ENCODE data around the gene ELMO1. TPM values are rescaled to one million over a fixed set of nuclear protein-coding genes. Genes with fewer than 3 reads are reported as not detected.

Gene ELMO1
- total RNA-seq, 2 donors from 2014 or later = 10.9 to 56.0 TPM

GRCh38 chr7:37193775-37194135 is 254.9 kb downstream of the ELMO1 start:
- intact Hi-C loops (cut with DNase I) = no loop called here
- TF ChIP-seq CTCF (IDR thresholded peaks at IDR 0.05) (no peak), POLR2A (IDR thresholded peaks at IDR 0.05) (no peak)
- DNase-seq (no peak), ATAC-seq (no peak)
- H3K27ac ChIP-seq = no peak overlapping the region
- H3K4me1 ChIP-seq = peaks cover 7% of the 10 kb centered on the region
- H3K27me3 ChIP-seq = no peaks in the 10 kb centered on the region
- H3K4me3 ChIP-seq = no peak overlapping the region
- 64 to 77% methylated on average over 2 of the region's 2 CpGs for WGBS, 2 donors
- H3K36me3 ChIP-seq (replicated peaks in 1 of 2; ENCODE audit: insufficient read depth in 1 of 2, low read depth in 2 of 2) = no peaks in the 10 kb centered on the region
- no peaks in the 10 kb centered on the region for H3K9me3 ChIP-seq

- no peak overlapping the region for H3K4me3 ChIP-seq
- ATAC-seq (no peak), DNase-seq (no peak)
- intact Hi-C loops (cut with DNase I) = no loop called here
- no peak overlapping the region for H3K27ac ChIP-seq
- H3K36me3 ChIP-seq (replicated peaks in 1 of 2; ENCODE audit: insufficient read depth in 1 of 2, low read depth in 2 of 2) = no peaks in the 10 kb centered on the region
- no peaks in the 10 kb centered on the region for H3K9me3 ChIP-seq
- TF ChIP-seq CTCF (IDR thresholded peaks at IDR 0.05) (no peak), POLR2A (IDR thresholded peaks at IDR 0.05) (no peak)
- 89 to 92% methylated on average over 16 of the region's 16 CpGs for WGBS, 2 donors
- no peaks in the 10 kb centered on the region for H3K27me3 ChIP-seq
- H3K4me1 ChIP-seq = peaks cover 2% of the 10 kb centered on the region
Observed at GRCh38 chr7:37193087-37193774, 255.4 kb downstream of the ELMO1 start.

- Histone ChIP-seq H3K36me3 (replicated peaks in 1 of 2; ENCODE audit: insufficient read depth in 1 of 2, low read depth in 2 of 2) (no peaks in the 10 kb centered on the region), H3K27ac (no peak overlapping the region), H3K4me1 (no peaks in the 10 kb centered on the region), H3K4me3 (no peak overlapping the region), H3K27me3 (no peaks in the 10 kb centered on the region), H3K9me3 (no peaks in the 10 kb centered on the region)
- no peak for TF ChIP-seq POLR2A (IDR thresholded peaks at IDR 0.05)
- DNase-seq (no peak), ATAC-seq (peak; percentile 35)
- intact Hi-C loops (cut with DNase I) = no loop called here
- WGBS, 2 donors = 45 to 58% methylated on average over 6 of the region's 6 CpGs
Observed at GRCh38 chr7:37191797-37192196, 256.9 kb downstream of the ELMO1 start.

GRCh38 chr7:37187179-37187578 is 261.5 kb downstream of the ELMO1 start:
- WGBS, 2 donors = 48 to 97% methylated on average over 2 of the region's 2 CpGs
- no peak for DNase-seq
- peaks cover 8% of the 10 kb centered on the region for H3K4me1 ChIP-seq
- no peak for TF ChIP-seq POLR2A (IDR thresholded peaks at IDR 0.05)
- TF ChIP-seq CTCF (IDR thresholded peaks at IDR 0.05) = no peak
- intact Hi-C loops (cut with DNase I) = loop anchor here (10.0 kb wide), 1 partner anchor 512 kb away; no protein-coding TSS in a partner anchor
- no peaks in the 10 kb centered on the region for H3K9me3 ChIP-seq
- no peaks in the 10 kb centered on the region for H3K36me3 ChIP-seq (replicated peaks in 1 of 2; ENCODE audit: insufficient read depth in 1 of 2, low read depth in 2 of 2)
- H3K27ac ChIP-seq = no peak overlapping the region
- H3K27me3 ChIP-seq = no peaks in the 10 kb centered on the region
- no peak overlapping the region for H3K4me3 ChIP-seq
- ATAC-seq = no peak

GRCh38 chr7:37186753-37187152 is 261.9 kb downstream of the ELMO1 start:
- Histone ChIP-seq H3K4me3 (no peak overlapping the region), H3K27ac (no peak overlapping the region), H3K9me3 (no peaks in the 10 kb centered on the region), H3K27me3 (no peaks in the 10 kb centered on the region), H3K4me1 (peaks cover 13% of the 10 kb centered on the region), H3K36me3 (replicated peaks in 1 of 2; ENCODE audit: insufficient read depth in 1 of 2, low read depth in 2 of 2) (no peaks in the 10 kb centered on the region)
- 93 to 95% methylated on average over 1 of the region's 1 CpG for WGBS, 2 donors
- intact Hi-C loops (cut with DNase I) = loop anchor here (10.0 kb wide), 1 partner anchor 512 kb away; no protein-coding TSS in a partner anchor
- ATAC-seq = no peak
- no peak for DNase-seq
- no peak for TF ChIP-seq CTCF (IDR thresholded peaks at IDR 0.05)
- no peak for TF ChIP-seq POLR2A (IDR thresholded peaks at IDR 0.05)

Measured in body of pancreas (tissue), 4 donors.